HG03558 (cell line): ENCODE measurements around the gene LAMB4.

Experiments used
- ATAC-seq: cut with Tn5 transposase; IDR thresholded peaks from one replicate; pipeline ENCODE4 v1.9.1; 2021; ENCODE audit warnings: moderate number of reproducible peaks; ENCODE audit not compliant: unreplicated experiment; ENCODE audit errors: extremely low read depth

LAMB4 gene

GRCh38 chr7:108109221-108109908 lies 20.8 kb downstream of the LAMB4 start:
- ATAC-seq = no peak

GRCh38 chr7:108108131-108108530 lies 22.0 kb downstream of the LAMB4 start:
- no peak for ATAC-seq

- no peak for ATAC-seq
Observed at GRCh38 chr7:108104324-108104723, 25.8 kb downstream of the LAMB4 start.

DNA sequence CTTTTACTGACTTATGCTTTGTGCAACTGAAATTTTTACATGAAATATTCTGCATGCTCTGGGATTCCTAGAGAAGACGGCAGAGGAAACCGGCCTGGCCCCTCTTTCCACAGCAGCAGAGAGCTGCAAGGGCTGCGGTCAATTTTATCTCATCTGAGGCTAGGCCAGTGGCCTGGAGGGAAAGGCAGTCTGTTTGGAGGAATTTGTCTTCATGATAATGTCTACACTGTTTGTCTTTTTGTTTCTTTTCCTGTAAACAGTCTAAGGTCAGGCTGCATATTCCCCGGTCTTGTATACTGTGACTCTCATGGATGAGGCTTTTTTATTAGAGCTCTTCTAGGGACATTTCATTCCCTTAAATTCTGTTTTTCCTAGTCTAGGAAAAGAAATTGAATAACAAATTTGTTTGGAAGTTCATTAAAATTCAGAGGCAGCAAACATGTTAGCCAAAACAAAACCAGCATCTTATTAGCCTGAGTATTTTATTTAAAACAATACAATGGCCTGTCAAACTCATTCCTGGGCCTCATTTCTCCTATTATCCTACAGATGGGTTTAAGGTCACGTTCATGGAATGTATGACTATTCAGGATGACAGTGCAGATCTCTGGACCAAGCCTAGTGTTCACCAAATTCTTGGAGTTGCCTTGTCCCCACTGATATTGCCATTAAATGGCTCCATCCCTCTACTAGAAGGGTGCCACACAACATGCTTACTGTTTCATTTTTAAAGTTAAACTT lies 26.4 kb downstream of the LAMB4 start:
- ATAC-seq = no peak

- no peak for ATAC-seq
Observed at GRCh38 chr7:108102671-108103312, 27.4 kb downstream of the LAMB4 start.

DNA sequence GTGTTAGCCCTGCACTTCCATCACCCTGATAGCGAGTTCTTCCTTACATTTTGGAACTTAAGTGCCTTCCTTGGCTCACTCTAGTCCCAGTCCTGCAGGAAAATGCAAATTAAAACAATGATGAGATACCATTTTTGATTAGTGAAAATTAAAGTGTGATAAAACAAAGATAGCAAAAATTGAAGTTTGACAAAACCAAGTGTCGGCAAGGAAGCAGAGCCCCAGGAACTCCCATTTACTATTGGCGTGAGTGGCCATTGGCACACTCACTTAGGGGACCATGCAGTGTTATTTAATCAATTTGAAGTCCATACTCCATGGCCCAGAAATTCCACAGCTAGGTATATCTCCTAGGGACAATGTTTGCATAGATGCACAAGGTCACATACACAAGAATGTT lies 28.4 kb downstream of the LAMB4 start:
- no peak for ATAC-seq

- ATAC-seq = no peak
Observed at GRCh38 chr7:108099713-108100112, 30.4 kb downstream of the LAMB4 start.

DNA sequence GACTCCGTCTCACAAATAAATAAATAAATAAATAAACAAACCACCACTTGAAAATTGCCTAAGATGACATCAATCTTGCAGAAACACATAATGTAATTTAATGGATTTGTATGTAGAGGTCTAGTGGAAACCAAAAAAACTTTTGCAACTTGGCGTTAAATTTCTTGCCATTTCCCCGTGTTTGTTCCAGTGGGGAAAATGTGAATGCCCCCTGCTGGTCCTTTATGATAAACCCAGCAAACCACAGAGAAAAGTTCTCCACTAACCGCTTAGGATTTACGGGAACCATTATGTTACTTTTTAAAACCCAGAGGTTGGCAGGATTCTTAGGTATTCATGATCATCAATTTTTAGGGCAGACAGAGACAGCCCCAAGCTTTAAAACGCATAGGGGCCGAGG lies 32.5 kb downstream of the LAMB4 start:
- no peak for ATAC-seq

DNA sequence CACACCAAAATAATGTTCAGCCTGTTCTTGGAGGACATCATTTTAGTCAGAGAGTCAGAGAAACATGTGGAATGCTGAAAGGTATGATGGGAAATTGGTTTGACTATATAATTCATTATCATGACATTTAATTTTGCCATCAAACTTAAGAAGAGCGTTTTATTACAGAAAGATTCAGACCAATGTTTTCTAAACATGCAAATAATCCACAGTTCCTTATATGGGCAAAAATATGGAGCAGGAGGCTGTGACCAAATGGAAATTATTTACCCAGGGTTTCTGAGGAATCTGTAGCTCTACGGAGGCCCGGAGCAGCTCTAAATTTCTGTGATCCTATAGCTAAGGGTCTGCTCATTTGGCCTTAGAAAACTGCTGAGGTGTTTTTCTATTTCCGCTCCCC lies 33.2 kb downstream of the LAMB4 start:
- ATAC-seq = no peak

- no peak for ATAC-seq
Observed at GRCh38 chr7:108094933-108095710, 35.0 kb downstream of the LAMB4 start.

- ATAC-seq = no peak
Observed at GRCh38 chr7:108094346-108094745, 35.8 kb downstream of the LAMB4 start.

- ATAC-seq = no peak
Observed at GRCh38 chr7:108093851-108094331, 36.3 kb downstream of the LAMB4 start.

GRCh38 chr7:108093341-108093740 lies 36.8 kb downstream of the LAMB4 start:
- no peak for ATAC-seq

GRCh38 chr7:108091461-108091831 lies 38.7 kb downstream of the LAMB4 start:
- no peak for ATAC-seq

- no peak for ATAC-seq
Observed at GRCh38 chr7:108090791-108091460, 39.2 kb downstream of the LAMB4 start.

GRCh38 chr7:108089381-108089780 lies 40.8 kb downstream of the LAMB4 start:
- no peak for ATAC-seq

- no peak for ATAC-seq
Observed at GRCh38 chr7:108088729-108089128, 41.4 kb downstream of the LAMB4 start.

- ATAC-seq = no peak
Observed at GRCh38 chr7:108087778-108088177, 42.4 kb downstream of the LAMB4 start.

DNA sequence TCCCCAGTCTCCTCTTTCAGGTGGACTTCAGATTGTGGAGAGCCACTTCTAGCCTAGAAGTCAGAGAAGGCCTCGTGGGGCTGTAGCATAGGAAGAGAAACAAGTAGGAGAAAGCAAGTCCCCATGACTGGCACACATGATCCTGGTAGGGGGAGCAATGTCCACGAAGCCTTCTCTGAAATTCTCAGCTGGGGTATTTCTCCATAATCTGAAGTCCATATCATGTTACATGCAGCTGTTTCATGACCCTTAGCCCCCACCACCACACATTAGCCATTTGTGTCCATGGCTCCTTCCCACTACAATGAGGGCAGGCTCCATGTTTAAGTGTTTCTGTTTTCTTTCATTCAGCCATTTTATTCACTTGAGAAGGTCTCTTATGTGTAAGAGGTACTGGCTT lies 43.2 kb downstream of the LAMB4 start:
- no peak for ATAC-seq

GRCh38 chr7:108086546-108086945 lies 43.6 kb downstream of the LAMB4 start:
- no peak for ATAC-seq
